Spleen (tissue), 7 donors: ENCODE results near the gene MYO5B.

Source experiments
- POLR2A ChIP-seq, 3 donors: fragments of 450-650 bp; IDR thresholded peaks; one replicate each; pipeline ENCODE4 v1.5.1; 2017; ENCODE audit warnings: antibody characterized with exemption in 3 of 3, mild to moderate bottlenecking in 1 of 3
- POLR2AphosphoS5 ChIP-seq, 3 donors: sonication (generic); formaldehyde crosslinking; IDR thresholded peaks; one replicate each; pipeline ENCODE4 v1.5.1; 2017; ENCODE audit warnings: antibody characterized with exemption in 3 of 3
- TF ChIP-seq, protein P1 (sequence below), 11 experiments: fragments of 200-600 bp in 7 of 11; fragments of 450-650 bp in 4 of 11; sonication (generic) in 4 of 11; IDR thresholded peaks in 8 of 11; conservative IDR thresholded peaks in 3 of 11; 1 replicate in 7 of 11; 2 replicates in 4 of 11; pipeline versions ENCODE4 v1.4.0 to v1.8.0; 2016 to 2021; ENCODE audit warnings: antibody characterized with exemption in 11 of 11, inconsistent platforms in 4 of 11, mild to moderate bottlenecking in 1 of 11
- donor health status: DM: no; HTN: no; CAD: no; lungs with moderate emphysema.
- donor health status: DM: no; HTN: no; CAD: no.
- donor health status: DM: no; HTN: no; CAD: no.

DNA sequence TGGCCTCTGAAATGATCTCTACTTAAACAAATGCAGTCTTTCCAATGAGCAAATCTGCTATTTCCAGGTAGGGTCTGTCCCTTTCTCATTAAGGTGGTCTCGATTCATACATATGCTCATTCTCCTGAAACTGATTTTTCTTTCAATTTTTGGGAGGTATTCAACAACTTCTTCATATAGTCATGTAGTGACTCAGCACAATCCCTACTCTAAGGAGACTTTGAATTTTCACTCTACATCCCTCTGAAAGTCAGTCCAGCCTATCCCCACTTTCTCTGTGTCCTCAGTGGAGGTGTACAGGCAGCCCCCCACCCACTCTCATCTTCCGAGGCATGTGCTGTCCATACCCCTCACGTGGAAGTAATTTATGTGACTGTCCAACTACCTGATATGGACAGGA is 281.7 kb downstream of the MYO5B start:
- TF ChIP-seq, protein P1, sequence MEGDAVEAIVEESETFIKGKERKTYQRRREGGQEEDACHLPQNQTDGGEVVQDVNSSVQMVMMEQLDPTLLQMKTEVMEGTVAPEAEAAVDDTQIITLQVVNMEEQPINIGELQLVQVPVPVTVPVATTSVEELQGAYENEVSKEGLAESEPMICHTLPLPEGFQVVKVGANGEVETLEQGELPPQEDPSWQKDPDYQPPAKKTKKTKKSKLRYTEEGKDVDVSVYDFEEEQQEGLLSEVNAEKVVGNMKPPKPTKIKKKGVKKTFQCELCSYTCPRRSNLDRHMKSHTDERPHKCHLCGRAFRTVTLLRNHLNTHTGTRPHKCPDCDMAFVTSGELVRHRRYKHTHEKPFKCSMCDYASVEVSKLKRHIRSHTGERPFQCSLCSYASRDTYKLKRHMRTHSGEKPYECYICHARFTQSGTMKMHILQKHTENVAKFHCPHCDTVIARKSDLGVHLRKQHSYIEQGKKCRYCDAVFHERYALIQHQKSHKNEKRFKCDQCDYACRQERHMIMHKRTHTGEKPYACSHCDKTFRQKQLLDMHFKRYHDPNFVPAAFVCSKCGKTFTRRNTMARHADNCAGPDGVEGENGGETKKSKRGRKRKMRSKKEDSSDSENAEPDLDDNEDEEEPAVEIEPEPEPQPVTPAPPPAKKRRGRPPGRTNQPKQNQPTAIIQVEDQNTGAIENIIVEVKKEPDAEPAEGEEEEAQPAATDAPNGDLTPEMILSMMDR (IDR thresholded peaks at IDR 0.05 in 8 of 11, conservative IDR thresholded peaks at IDR 0.05 in 3 of 11), result no peak
- TF ChIP-seq POLR2A (IDR thresholded peaks at IDR 0.05), result no peak
- no peak for TF ChIP-seq POLR2AphosphoS5 (IDR thresholded peaks at IDR 0.05)
